SHP77 (cell line): ENCODE measurements around the gene C1QTNF12.

ENCODE experiments used
- DNase-seq, 2 experiments: peaks; one replicate each; lab custom pipeline; 2025; lab: John Stamatoyannopoulos, UW

C1QTNF12 gene, protein sequence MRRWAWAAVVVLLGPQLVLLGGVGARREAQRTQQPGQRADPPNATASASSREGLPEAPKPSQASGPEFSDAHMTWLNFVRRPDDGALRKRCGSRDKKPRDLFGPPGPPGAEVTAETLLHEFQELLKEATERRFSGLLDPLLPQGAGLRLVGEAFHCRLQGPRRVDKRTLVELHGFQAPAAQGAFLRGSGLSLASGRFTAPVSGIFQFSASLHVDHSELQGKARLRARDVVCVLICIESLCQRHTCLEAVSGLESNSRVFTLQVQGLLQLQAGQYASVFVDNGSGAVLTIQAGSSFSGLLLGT

DNA sequence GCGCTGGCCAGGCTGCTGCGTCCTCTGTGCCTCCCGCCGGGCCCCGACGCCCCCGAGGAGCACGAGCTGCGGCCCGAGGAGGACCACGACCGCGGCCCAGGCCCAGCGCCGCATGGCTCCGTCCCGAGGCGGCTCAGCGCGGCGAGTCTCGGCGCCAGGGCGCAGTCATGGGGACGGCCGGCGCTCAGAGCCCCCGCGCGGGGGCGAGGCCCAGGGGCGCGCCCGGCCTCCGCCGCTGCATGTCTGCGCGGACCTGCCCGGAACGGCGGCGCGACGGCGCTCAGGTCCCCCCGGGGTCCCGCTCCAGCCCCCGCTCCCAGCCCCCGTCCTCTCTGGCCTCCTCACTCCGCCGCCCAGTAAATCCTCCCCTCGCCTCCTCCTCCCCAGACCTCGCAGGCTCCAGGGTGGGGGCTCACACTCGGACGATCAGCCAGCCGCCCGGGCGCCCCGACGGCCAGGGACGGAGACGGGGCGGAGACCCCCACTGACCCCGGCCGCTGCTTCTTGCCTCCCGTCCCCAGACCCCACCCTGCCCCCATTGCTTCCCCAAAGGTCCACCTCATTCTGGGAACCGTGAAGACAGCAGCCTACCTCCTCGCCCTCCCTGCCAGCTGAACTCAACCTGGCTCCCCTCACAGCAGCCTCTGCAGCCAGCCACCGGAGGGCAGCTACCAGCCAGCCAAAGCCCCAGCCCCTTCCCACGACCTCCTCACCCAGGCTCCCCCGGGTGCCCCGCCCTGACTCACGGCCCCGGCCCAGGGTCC, at the start of gene C1QTNF12:
TSS of gene C1QTNF12 (minus strand) at position 146 of the 764 bp plus-strand sequence. CDS start at position 114, 32 bp downstream.
- no peak for DNase-seq

DNA sequence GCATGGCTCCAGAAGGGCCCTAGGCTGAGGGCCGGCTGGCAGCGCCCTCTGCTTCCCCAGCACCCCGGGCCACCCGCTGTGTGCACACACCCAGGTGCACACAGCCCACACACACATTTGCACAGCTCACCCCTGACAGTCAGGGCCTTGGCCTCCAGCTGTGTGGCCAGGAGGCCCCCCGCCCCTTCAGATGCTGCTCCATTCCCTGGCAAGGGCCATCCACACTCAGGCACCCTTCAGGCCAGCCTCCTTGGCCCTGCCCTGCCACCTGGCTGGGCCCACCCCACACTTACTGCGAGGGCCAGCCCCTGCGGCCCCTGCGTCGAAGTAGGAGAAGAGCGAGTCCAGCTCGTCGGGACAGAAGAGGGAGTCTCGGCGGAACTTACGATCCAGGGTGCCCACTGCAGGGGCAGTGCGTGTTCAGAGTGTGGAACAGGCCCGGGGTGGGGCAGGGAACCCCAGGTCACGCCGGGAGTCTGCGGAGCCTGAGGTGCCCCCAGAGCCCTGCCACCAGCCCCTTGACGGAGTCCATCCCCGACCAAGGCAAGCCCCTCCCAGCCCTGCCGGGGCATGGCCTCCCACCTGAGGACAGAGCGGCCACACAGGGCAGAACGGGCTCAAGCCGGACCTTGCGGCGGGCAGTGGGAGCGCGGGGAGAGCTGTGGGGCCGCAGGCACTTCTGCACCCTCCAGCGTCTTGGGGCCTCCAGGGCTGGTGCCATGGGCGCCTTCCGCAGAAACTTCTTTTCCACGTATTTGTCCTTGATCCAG, 48.8 kb upstream of the C1QTNF12 start:
- DNase-seq = no peak

DNA sequence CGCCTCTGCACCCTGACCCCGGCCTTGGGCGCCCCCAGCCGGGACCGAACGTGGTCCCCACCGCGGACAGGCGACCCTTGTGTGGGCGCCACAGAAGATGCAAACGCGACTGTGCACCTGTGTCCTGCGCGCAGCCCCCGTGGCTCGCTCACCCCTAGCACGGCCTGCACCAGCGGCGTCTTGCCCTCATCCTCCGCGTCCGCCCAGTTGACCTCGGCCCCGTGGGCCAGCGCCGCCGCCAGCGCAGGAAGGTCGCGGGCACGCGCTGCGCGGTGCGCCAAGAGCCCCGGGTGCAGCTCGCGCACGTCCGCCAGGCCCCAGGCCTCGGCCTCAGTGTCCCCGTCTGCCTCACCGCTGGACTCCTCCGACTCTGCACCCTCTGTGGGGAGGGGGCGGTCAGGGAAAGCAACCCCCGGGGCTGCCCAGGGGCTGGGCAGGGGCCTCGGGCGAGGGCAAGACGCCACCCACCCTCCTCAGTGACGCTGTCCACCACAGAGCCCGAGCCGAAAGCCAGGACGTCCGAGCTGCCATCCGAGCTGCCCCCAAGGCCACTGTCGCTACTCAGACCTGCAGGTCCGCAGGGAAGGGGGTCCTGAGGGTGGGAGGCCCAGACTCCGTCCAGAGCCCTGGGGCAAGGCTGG, 47.8 kb upstream of the C1QTNF12 start:
- no peak for DNase-seq

DNA sequence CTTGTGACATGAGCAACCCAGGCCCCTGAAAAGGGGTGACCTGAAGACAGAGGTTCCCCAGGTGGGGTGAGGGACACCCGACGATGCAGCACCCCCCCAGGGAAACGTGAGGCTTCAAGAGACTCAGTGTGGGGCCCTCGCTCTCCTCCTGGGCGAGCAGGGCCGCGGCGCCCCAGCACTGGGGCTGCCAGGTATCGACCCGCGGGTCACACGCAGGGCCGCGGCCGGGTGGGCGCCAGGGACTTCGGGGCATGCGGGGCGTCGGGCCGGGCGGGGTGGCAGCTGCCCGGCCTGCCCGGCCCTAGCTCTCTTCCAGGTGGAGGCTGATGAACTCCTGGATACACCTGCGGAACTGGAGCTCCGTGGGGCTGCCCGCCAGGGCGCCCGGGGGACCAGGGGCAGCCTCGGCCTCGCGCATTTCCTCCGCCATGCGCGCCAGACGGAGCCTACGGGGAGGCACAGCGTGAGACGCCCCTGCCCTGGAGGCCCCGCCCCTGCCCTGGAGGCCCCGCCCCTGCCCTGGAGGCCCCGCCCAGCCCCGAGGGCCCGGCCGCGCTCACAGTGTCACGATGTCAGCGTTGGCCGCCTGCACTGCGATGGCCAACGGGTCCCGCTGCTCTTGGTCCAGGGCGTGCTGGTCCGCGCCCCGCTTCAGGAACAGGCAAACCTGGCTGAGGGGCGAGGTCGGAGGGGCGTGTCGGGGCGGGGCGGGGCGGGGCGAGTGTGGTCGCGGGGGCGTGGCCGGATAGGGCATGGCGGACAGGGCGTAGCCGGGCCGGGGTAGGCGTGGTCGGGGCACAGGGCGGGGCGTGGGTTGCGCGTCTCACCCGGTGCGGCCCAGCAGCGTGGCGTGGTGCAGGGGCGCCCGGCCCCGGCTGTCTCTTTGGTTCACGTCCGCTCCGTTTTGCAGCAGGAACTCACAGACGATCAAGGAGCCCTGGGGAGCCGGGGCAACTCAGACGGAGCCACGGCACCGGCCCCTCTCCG, 47.0 kb upstream of the C1QTNF12 start:
- no peak for DNase-seq

DNA sequence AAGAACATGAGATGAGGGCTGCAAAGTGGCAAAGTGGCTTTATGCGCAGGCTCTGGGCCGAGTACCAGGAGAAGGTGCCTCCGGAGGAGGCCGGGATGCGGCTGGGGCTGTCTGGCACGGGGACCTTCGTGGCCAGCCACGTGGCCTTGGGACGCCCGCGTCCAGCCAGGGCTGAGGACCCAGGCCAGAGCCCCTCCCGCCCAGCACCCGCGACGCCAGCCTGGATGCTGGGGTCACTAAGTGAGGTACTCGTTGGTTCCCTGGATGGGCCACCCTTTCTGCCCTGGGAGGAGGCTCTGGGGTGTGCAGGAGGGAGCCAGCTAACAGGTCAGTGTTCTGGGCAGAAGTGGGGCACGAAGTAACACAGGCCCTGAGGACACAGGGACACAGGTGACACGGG, 46.3 kb upstream of the C1QTNF12 start:
- DNase-seq = no peak

DNA sequence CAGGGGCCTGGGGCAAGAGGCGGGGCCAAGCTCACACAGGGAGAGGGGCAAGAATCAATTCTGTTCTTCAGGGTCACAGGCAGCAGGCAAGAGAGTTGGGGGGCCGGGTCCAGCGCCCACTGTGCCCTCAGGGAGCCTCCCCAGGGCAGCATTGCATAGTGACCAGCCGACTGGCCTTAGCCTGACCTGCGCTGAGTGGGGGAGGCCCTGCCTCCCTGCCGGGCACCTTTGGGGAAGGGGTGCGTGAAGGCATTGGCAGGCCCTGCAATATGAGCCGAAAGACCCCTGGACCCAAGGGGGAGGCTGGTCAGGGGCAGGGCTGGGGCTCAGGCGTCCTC, 45.9 kb upstream of the C1QTNF12 start:
- DNase-seq = no peak

DNA sequence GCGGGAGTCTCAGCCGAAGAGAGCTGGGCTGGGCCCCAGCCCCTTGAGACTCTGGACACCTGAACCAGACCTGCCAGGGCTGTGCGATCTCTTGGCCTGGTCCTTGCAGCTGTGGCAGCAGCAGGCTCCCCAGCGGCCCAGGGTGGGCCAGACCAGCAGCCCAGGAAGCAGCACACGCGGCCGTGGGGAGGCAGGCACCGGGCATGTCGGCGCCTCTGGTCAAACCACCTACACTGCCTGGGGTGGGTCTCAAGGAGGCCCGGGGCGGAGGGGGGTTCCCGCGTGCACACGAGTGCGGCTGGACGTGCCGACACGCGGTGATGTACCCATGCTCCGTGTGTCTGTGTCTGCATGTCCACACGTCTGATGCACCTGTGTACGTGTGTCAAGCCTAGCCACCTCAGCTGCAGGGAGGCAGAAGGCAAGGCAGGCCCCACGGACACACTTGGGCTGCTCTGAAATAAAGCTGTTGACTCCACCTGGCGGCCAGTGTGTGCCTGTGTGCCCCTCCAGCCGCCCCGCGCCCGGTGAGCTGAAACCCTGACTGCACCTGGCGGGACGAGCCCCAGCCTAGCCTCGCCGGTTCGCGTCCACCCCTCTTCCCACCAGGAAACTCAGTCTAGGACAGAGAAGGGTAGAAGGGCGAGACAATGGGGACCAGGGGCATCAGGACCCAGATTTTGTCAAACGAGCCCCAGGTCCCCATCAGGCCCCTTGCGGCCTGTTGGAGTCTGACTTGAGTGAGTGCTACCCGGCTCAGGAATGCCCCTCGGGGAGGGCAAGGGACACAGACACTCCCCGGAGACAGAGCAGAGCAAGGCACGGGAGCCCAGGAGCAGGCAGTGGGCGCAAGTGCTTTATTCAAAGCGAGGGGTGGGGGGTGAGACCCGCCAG, 45.3 kb upstream of the C1QTNF12 start:
- peak; percentile 72 to 86 for DNase-seq

DNA sequence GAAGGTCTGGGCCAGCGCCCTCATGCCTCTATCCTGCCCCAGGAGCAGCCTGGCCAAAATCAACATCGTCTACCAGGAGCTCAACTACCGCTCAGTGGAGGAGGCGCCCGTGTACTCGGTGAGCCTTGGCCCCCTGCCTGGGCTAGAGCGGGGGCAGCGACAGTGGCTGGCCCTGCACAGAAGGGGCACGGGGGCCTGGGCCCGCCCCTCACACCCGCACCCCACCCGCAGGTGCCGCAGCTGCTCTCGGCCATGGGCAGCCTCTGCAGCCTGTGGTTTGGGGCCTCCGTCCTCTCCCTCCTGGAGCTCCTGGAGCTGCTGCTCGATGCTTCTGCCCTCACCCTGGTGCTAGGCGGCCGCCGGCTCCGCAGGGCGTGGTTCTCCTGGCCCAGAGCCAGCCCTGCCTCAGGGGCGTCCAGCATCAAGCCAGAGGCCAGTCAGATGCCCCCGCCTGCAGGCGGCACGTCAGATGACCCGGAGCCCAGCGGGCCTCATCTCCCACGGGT, 44.6 kb upstream of the C1QTNF12 start:
- peak; percentile 23 to 40 for DNase-seq

DNA sequence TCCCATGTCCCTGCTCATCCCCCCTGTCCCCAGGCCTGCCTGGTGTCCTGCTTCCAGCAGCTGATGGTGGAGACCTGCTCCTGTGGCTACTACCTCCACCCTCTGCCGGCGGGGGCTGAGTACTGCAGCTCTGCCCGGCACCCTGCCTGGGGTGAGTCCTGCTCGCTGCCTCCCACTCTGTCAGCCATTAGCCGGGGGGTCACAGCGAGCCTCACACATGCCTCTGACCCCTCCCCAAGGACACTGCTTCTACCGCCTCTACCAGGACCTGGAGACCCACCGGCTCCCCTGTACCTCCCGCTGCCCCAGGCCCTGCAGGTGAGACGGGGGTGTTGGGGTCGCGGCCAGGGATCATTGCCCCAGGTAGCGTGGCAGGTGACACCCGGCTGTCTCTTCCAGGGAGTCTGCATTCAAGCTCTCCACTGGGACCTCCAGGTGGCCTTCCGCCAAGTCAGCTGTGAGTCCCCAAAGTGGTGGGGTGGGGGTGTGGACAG, 43.8 kb upstream of the C1QTNF12 start:
- peak in 1 of 2 experiments; percentile 45 for DNase-seq

DNA sequence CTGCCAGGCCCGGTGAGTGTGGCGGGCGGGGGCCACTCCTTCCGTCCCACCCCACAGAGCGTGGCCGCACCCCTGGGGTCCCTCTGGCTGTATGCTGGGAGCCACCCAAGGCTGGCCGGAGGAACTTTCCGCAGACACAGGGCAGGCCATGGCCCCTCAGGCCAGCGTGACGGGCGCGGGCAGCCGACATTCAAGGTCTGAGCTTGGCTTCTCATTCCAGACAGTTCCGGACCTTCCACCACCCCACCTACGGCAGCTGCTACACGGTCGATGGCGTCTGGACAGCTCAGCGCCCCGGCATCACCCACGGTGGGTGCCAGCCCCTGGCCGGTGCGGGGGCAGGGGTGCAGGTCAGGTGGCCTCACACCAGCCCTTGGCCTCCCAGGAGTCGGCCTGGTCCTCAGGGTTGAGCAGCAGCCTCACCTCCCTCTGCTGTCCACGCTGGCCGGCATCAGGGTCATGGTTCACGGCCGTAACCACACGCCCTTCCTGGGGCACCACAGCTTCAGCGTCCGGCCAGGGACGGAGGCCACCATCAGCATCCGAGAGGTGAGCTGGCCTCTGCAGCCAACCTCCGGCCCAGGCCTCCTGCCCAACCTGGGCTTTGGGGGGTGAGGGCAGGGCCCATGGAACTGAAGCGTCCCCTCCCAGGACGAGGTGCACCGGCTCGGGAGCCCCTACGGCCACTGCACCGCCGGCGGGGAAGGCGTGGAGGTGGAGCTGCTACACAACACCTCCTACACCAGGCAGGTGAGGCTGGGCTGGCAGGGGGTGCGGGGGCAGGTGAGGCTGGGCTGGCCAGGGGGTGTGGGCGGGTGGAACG, 41.0 kb upstream of the C1QTNF12 start:
- DNase-seq = no peak

DNA sequence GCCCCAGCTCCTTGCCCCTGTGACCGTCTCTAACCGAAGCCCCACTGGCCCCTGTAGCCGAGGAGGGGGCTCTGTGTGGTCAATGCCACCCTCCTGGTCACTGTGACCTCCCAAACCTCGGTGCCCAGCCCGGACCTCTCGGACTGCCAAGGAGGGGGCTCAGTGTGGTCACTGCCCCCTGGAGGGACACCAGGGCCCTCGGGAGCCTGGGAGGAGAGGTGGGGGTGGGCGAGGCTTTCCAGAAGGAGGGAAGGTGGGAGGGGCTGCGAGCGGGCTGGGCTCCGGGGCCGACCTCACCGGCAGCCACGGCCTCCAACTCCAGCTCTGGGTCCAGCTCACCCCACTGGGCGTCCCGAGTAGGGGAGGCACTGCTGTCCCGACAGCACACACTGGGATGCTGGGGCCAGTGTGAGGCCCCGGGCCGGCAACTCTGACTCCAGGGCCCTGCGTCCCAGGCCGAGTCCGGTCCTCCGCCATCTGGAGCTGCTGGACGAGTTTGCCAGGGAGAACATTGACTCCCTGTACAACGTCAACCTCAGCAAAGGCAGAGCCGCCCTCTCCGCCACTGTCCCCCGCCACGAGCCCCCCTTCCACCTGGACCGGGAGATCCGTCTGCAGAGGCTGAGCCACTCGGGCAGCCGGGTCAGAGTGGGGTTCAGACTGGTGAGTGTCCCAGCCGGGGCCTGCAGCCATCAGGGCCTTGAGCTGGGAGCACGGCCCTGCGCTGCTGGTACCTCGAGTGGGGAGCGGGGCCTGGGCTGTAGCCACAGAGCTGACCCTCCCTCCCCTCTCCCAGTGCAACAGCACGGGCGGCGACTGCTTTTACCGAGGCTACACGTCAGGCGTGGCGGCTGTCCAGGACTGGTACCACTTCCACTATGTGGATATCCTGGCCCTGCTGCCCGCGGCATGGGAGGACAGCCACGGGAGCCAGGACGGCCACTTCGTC, 40.1 kb upstream of the C1QTNF12 start:
- no peak for DNase-seq

DNA sequence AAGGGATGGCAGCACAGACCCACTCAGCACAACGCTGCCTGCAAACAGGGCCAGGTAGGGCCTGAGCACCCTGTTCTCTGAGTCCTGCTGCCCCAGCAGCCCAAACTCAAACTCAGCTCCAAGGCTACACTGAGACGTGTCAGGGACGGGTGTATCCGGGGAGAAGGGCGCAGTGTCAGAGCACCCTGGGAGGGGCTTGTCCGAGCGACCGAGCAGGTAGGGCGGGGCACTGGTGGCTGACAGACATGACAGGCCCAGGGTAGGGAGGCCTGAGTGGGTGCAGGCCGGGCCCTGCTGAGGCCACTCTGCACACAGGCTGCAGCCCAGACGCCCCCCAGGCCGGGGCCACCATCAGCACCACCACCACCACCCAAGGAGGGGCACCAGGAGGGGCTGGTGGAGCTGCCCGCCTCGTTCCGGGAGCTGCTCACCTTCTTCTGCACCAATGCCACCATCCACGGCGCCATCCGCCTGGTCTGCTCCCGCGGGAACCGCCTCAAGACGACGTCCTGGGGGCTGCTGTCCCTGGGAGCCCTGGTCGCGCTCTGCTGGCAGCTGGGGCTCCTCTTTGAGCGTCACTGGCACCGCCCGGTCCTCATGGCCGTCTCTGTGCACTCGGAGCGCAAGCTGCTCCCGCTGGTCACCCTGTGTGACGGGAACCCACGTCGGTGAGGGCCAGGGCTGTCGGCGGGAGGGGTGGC, 39.2 kb upstream of the C1QTNF12 start:
- DNase-seq = no peak

DNA sequence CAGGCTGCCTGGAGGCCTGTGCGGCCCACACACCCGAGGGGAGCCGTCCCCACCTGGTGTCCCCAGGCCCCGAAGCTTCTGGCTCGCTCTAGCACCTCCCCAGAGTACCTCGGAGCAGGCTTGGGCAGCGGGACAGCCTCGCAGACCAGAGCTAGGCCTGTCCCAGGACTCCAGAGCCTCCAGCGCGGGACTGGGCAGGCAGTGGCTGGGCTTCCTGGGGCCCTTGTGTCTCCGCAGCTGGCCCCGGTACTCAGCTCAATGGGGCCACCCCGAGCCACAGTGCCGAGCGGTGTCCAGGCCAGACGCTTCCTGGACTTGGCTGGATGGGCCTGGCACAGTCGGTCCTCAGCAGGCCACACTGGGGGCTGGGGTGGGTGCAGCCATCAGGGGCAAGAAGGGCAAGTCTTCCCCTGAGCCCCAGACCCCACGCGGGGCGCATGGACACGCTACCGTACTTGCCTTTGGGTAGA, 38.6 kb upstream of the C1QTNF12 start:
- DNase-seq = no peak

DNA sequence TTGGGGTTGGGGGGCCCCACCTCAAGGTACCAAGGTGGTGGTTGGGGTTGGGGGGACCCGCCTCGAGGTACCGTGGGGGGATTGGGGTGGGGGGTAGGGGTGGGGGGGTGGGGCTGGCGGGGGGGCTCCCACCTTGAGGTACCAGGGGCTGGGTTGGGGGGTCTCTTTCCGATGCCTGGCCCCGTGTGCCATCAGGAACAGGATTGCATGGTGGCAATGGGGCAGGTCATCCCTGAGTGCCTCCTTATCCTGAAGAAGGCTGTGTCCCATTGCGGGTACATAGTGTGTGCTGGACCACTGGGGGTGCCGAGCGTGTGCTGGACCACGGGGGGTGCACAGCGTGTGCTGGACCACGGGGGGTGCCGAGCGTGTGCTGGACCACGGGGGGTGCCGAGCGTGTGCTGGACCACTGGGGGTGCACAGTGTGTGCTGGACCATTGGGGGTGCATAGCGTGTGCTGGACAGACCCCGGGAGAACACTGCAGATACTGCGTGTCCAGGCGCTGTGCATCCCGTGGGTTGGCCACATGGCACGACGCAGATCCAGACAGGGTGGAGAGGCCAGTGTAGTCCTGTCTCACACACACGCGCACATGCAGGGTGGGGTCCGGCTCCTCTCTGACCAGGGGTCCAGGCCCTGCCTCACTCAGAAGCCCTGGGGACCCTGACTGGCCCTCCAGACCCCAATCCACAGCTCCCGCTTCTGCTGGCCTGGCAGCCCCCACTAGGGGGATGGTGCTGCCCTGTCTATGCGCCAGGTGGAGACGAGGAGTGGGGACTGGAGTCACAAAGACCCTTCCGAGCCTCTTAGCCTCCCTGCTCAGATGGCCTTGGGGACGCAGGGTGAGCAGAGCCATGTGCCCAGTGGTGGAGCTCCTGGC, 37.9 kb upstream of the C1QTNF12 start:
- no peak for DNase-seq

DNA sequence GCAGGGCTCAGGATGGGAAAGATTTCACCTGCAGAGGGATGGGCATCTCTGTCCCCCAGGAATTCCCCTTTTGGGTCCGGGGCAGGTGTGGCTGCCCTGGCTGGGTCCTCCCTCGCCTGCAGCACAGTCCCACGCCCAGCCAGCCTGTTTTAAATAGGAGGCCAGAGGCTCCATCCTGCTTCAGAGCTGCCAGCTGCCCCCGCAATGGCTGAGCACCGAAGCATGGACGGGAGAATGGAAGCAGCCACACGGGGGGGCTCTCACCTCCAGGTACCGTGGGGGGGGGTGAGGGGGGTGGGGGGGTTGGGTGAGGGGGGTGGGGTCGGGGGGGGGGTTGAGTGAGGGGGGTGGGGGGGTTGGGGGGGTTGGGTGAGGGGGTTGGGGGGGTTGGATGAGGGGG, 37.3 kb upstream of the C1QTNF12 start:
- DNase-seq = peak in 1 of 2 experiments; percentile 45

DNA sequence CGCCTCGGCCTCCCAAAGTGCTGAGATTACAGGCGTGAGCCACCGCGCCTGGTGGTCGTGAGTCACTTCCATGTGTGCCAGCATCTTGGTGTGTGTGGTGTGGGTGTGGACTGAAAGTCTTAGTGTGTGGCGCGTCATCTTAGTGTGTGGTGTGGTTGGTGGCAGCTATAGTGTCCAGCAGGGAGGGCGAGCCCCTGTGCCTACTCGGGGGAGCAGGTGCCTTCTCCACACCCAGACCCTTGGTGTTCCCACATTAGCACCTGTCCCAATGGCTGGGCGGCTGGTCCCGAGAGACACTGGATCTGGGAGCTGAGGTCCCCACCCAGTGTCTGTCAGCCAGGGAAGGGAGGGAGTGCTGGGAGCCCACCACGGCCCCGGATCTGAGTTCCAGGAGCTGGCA, 36.5 kb upstream of the C1QTNF12 start:
- no peak for DNase-seq
